HG03432 (cell line): ENCODE results near the gene NPHP4.
"Not testable (repeated sequence)": the region's sequence is repeated elsewhere in the genome, so short reads cannot be mapped to it uniquely, and the experiment has no call there.

Experiments
- ATAC-seq: cut with Tn5 transposase; IDR thresholded peaks from one replicate; pipeline ENCODE4 v1.9.1; 2021; ENCODE audit warnings: mild to moderate bottlenecking, moderate library complexity; ENCODE audit not compliant: unreplicated experiment

Gene NPHP4

DNA sequence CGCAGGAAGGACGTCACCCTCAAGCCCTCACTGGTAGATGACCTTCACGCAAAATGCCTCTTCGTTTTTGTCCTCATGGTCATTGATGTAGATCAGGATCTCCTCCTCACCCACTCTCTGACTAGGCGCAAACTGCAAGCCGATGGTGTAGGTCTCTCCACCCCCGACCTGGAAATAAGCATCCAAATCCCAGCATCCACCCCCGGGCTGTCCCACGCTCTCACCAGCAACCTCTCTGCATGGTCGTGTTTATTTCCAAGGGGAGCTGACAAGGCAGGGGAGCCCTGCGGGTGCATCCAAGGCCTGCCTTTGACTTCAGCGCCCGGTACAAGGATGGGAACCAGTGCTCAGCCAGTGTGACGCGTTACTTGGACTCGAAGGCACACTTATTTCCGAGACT is 129.0 kb downstream of the NPHP4 start:
- ATAC-seq, result no peak

DNA sequence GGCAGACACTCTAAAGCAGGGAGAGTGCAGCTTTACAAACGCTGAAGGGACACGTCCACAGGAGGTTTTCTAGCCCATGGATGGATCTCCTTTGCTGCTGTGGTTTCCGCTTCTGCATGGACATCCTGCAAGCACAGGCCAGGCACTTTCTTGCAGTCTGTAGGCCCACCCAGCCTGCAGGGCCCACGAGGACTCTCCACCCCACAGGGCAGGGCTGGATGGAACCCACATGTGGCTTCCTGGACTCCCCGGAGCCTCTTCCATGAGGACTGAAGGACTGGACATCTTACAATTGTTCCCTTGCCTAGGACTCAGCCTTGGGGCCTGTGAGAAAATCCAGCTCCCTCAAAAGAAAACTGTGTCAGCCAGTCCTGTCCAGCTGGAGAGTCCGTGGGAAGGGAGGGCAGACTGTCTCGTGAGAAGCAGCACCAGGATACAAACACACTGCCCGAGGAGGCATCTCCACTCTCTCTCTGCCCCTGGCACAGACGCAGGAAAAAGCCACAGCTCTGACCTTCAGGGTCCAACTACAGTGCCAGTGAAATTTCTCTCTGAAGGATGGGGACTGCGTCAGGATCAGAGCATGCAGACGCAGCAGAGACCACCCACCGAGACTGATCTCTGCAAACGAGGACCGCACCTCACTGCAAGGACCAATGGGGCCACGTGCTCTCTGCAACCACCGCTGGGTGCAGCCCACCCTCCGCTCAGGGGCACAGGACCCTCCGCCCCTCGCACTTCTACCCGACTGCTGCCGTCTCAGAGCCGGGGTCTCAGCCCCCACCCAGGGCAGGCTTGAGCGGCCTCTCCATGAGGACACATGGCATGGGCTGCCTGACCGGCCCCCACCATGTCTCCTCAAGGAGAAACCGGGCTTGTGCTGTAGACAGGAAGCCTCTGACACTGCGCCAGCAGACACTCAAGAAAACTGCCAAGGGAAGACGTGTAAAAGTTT is 130.1 kb downstream of the NPHP4 start:
- no peak for ATAC-seq

DNA sequence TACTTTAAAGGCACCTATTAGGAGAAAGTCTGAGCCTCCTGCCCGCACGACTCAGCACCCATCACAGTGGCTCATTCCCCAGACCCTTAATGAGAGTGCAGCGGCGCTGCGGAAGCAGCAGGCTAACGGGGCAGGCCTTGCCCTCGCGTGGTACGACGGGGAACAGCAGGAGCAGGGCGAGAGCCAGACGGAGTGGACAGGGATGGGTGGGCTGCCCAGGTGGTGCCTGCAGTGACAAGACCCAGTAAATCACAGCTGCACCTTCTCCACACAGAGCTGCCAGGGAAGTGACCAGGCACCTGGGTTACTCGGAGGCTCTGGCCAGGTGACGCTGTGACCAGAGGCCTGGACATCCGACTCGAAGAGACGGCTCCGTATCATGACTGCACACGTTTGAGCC is 131.9 kb downstream of the NPHP4 start:
- no peak for ATAC-seq

DNA sequence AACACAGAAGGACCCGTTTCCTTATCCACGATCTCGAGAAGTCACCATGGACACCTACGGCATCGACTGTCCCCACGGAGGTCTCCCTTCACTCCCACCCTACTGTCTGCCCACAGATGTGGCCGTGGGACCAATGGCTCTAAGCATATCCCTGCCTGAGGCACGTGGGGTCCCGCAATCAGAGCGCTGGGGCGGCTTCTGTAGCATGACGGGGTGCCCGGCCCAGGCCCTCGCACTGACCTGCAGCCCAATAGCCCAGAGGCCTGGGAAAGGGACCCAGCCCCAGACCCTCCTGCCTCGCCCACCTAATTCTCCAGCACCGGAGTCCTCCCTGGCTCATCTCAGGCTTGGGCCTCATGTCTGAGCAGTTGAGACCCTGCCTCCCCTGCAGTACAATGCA is 132.5 kb downstream of the NPHP4 start:
- no peak for ATAC-seq

DNA sequence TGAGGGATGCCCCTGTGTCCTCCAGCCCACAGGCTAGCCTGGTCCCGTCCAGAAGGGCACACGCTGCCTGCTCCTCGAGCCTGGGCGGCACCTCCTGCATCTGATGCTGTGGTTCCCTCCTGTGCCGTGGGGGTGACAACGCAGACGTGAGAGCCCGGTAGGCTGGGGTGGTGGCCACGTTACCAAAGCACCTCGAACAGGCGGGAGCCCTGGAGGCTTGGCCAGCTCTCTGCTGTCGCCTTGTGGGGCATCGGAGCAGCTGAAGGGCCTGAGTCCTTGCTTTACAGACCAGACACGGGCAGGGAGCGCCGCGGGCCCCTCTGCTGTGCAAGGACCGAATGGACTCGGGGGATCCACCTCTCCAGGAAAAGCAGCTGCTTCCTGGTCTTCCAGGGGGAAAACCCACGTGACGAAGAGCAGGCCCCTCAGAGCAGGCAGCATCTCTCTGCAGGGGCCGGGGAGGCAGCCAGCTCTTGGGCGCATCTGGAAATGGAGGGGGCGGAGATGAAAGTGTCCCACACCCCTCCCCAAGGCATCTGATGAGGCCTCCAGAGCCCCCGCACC is 133.3 kb downstream of the NPHP4 start:
- no peak for ATAC-seq

DNA sequence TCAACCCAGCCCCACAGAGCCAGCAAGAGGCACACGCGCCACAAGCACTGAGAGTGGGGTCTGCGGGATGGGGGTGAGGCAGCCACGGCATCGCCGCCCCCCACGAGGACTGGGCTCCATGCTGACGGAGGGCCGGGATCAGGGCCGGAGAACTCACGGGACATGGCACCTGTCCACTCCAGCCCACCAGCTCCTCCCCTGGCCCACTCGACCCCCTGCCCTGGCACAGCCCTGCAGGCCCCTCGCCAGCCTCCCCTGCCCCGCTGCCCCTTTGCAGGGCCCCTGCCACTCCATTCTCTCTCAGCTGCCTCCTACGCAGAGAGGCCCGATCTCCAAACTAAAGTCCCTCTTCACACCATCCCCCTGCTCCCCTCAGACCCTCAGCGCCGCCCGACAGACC is 134.0 kb downstream of the NPHP4 start:
- ATAC-seq, result no peak

DNA sequence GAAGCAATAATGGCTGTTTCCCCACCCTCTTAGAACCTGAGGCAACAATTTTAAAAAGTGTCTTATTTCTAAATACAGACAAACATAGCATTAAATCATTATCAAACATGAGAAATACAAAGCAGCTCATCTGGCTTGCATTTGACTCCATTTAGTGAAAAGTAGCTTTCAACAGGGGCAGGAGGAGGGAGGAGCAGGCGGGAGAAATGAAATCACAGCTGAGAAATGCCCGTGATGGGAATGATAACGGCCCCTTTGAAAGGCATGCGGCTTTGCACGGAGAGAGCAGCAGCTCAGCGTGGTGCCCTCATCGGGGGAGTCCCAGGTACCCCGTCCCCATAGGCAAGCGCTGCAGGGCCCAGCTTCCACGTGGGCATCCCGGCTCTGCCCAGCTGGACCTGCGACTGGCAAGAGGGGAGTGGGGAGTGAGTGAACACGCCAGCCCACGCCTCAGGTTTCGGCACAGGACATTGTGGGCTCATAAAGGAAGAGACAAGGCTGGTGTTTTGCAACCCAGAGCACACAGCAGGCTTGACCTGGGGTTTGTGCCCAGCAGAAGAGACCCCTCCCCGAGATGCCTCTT is 134.6 kb downstream of the NPHP4 start:
- no peak for ATAC-seq

DNA sequence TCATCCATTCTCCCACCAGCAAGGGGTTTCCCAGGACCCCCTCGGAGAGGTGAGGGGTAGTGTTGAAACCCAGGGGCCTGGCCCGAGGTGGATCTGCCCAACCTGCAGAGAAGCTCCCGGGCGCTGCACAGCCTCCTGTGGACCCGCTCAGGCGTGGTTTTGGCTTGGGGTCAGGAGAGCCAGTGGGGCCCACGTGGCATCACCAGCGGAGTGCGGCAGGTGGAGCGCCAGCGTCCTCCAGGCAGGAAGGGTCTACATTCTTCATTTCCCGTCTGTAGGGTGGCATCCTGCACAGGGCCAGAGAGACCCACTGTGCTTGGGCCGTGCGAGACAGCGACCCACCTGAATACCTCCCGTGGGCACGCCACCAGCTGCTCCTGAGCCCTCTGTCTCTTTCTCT is 135.2 kb downstream of the NPHP4 start:
- no peak for ATAC-seq

DNA sequence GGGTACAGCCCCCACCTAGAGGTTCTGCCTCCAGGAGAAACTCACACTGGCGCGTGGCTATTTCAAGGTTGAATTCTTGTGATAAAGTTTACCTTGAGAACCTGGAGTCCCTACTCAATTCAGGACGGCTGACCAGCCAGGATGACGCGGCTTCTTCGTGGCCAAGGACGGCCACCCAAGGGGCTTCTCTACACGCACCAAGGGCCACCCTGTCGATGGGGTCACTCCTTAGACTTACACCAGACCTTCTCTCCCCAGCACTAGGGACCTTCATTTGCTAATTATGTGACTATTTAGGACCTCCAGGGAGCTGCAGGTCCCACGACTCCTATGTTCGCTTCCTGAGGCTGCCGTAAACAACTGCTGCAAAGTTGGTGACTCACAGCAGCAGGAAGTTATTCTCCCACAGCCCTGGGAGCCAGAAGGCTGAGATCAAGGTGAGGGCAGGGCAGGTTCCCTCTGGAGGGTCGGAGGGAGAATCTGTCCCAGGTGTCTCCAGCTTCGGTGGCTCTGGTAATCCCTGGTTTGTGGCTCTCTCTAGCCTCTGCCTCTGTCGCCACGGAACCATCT is 135.9 kb downstream of the NPHP4 start:
- ATAC-seq, result no peak

DNA sequence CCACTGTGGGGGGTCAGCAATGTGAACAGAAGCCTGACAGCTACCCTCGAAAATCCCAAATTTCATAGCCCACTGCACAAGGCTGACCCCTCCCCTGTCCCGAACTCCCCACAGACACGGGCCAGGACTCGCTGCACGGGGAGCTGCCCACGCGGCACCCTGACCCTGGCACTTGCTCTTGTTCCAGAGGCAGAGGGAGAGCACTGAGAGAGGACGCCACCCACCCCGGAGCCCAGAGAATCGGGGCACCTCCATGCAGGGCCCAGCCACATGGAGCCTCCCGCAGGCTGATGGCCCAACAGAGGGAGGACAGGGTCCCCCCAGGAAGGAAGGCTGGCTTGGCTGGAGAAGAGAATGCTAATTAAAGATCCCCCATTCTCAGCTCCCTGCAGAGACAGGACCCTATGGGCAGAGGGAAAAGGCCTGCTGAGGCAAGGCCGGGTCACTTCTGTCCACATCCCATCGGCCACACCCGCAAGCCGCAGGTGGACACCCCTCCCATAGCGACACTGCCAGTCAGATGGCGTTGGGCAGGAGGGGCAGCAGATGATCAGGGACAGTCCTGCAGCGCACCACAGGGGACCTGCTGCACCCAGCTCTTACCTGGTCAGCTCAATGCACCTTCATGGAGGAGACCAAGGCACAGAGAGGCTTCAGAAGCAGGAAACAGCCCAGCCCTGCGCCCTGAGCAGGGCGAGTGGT is 136.9 kb downstream of the NPHP4 start:
- ATAC-seq, result no peak

DNA sequence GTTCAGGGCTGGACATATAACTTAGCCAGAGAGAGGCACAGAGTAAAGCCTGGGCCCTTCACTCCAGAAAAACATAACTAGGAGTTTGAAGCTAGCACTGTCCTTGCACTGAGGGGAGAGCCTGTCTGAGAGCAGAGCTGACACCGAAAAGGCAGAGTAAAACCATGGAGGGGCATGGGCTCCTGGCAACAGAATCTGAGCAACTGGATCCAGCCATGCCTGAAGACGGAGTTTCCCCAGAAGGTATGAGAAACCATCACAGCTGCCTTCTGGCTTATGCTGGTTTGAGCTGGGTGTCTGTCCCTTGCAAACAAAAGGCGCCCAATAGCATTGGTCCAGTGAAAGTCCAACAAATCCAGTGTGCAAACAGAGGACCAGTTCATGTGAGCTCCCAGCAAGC is 137.5 kb downstream of the NPHP4 start:
- ATAC-seq, result no peak

DNA sequence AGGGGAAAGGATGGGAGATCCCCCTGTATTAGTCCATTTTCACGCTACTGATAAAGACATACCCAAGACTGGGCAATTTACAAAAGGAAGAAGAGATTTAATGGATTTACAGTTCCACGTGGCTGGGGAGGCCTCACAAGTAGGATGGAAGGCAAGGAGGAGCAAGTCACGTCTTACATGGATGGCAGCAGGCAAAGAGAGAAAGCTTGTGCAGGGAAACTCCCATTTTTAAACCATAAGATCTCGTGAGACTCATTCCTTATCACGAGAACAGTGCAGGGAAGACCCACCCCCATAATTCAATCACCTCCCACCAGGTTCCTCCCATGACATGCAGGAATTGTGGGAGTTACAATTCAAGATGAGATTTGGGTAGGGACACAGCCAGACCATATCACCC is 138.4 kb downstream of the NPHP4 start:
- not testable (repeated sequence) for ATAC-seq

DNA sequence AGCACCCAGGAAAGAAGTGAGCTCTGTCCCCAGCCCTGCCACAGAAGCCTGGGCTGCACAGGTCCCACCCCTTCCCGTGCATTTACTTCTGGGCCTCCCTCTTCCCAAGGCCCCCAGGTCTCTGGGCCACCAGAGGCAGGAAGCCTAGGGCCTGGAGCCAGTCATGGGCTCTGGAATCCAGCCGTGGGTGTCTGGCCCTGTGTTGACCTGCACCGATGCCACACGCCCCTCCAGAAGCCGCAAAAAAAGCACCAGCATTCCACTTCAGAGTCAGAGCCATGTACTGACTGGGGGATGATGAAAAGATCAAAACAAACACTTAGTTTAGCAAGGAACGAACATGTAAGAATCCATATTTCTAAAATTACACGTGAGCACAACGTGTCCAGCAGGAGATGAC is 141.7 kb downstream of the NPHP4 start:
- ATAC-seq, result no peak

DNA sequence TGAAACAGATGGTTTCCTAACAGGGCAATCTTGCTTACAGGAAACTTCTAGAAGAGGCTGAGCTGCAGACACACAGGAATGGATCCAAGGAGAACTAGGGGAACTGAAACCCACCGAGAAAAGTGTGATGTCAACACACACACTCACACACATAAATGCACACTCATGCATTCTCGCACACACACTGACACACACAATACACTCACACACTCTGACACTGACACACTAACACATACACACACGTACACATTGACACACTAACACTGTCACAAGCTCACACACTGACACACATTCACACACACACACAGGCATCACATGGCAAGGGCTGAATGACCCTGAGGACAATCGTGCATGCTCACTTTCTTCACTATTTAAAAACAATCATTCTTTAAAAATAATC is 142.7 kb downstream of the NPHP4 start:
- ATAC-seq, result no peak

DNA sequence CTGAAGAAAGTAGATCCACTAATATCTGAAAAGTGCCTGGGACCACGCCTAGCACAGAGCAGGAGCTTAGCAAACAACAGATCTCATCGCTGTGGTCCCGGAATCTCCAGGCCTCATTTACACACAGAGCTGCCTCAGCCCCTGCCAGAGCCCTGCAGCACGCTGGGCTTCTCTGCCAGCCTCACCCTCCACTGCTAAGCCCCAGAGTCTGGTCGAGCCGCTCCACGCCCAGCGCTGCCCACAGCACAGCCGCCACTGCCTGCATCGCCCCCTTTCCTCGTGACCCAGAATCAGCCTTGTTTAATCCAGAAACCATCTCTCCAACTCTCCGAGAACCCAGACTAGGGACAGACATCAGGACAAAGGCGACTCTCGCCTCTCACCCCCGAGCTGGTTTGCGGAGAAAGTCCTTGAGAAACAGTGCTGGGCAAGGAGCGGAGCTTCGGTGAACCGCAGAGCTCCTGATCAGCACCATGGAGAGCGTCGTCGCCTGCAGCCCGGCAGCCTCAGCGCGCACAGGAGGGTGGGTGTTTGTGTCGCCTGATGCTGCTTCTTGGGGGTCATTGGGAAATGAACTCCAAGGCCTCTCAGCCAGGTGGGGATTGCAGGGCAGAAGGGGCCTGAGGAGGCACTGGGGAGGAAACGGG is 145.1 kb downstream of the NPHP4 start:
- ATAC-seq, result no peak

DNA sequence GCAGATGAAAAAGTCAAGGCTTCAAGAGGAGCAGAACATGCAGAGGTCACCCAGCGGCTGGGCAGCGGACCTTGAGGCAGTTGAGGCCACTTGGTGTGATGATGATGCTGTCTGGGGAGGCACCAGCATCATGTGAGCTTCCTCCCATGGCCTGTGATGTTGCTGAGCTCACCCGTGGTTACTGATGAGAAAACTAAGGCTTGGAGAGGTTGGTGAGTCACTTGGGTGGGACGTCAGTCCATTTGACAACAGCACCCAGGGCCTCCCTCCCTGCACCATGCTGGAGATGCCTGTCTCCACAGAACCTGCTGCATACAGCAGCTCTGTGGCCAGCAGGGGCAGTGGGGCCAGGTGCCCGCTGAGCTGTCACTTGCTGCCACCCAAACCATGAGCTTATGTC is 146.8 kb downstream of the NPHP4 start:
- no peak for ATAC-seq

DNA sequence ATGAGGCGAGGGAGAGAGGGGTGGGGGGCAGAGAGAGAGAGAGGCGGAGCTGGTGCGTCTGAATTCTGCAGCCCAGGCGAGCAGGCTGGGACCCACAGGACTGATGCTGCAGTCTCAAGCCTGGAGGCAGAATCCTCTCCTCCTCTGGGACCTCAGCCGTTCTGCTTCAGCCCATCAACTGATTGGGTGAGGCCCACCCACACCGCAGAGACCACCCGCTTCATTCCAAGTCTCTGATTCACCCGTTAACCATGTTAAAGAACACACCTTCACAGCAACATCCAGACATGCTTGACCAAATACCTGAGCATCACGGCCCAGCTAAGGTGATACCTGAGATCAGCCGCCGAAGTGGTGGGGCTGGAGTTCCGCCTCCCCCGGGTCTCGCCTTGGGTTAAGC is 147.8 kb downstream of the NPHP4 start:
- ATAC-seq, result no peak

DNA sequence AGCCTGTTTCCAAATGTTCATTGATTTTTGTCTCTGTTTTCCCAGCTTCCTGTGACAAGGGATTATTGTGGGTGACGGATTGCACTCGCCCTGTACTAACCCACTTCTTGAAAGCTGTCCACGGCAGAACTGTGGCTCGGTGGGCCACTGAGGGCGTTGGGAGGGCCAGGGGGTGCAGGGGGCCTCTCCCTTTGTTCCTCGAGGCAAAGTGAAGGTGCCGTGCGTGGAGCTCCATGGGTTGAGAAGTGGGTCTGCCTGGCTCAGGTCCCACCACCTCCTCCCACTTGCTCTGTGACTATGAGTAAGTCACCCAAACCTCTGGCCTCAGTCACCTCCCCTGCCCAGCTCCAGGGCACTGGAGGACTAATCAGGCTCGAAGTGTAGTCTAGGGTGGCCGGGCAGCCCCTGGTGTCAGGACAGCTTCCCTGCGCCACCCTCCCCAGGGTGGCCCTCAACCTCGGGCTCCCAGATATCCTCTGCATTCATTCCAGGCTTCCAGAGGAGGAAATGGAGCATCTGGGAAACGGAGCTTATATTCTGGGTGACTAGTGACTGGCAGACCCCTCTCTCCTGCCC is 148.6 kb downstream of the NPHP4 start:
- no peak for ATAC-seq

DNA sequence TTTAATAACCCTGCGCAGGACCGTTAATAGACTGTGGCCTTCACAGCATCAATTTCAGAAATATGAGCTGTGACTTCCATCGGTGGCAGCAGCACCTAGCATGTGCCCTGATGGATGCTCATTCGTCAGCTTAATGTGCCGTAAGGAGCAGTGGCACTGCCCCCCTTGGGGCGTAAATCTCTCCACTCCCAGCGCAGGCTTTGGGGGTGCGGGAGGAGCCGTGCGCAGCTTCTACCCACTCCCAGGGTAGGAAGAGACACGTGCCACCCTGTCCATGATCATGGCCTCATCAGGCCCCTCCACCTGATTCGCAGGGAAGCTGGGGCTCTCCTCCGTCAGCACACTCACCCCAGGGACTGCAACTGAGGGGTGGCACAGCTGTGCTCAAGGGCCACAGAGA is 149.5 kb downstream of the NPHP4 start:
- no peak for ATAC-seq

DNA sequence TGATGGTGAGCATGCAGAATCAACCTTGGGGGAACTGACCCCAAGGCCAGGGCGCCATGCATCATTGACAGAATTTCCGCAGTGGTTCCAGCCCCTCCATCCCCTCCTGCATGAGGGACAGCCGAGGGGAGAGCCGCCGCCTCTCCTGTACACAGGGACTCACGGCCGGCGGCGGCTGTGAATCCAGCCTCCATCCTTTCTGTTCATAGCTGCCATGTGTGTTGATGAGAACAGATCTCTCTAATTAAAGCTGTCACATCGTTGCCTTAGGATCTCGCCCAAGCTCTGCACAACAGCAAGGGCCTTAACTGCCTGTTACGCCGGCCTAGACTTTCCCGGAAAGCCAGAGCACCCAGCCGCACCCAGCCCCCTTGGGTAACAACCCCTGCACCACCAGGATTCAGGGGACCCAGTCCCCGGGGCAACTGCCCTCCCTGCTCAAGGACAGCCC is 151.6 kb downstream of the NPHP4 start:
- ATAC-seq, result no peak
